GM19468 (cell line): ENCODE data around the gene ANKMY1.

Experiments used
- ATAC-seq: cut with Tn5 transposase; IDR thresholded peaks from one replicate; pipeline ENCODE4 v1.9.1; 2021; ENCODE audit warnings: mild to moderate bottlenecking, moderate library complexity, moderate number of reproducible peaks; ENCODE audit not compliant: unreplicated experiment; ENCODE audit errors: extremely low read depth

The ANKMY1 gene

GRCh38 chr2:240583774-240584173 is 26.0 kb upstream of the ANKMY1 start:
- no peak for ATAC-seq

GRCh38 chr2:240582781-240583180 is 25.0 kb upstream of the ANKMY1 start:
- no peak for ATAC-seq

DNA sequence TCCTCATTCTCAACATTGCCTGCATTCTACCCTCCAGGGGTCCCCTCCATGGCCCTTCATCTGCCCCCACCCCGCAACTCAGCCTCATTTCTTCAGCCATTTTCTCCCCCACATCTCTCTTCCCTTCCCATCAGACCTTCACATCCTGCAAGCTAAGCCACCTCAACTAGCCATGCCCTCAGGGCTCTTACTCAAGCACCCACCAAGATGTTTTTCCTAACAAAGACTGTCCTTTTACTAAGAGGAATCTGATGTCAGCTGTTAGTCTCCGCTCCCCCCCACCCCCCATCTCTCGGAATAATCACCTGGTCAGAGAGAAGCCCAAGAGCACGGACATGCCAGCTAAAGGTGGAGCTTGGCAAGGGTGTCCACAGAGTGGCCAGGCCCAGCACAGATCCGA is 24.0 kb upstream of the ANKMY1 start:
- ATAC-seq = no peak

DNA sequence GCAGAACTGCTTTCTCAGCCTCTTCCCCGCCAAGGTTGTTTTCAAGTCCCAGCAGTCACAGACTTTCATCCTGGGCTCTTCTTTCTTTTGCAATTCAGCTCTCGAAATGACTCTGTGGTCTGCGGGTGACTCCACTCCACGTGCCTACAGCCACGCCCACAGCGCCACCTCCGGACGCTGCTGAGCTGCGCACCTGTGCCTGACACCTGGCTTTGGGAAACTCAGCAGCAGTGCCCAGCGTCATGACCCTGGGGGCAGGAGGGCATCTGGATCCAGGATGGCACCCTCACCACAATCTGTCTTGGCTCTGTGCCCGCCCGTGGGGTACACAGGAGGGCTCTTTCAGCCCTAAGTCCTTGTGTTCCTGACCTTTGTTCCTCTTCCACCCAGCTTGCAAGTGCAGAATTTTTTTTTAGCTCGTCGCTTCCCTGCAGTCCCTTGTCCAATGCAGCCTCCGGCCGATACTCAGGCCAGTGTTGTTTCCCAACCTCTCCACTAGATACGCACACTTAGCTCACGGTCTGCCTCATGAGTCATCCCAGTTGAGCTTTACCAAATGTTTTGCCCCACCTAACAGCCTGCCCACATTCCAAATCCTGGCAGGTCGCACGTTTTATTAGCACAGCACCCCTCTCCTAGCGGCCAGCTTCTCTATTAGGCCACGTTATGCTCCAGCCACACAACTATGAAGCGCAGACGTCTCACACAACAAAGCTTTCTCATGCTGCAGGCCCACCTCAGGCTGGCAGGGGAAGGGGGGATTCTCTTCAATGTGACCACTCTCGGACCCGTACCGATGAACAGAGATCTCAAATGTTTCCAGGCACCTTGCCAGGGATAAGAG is 22.2 kb upstream of the ANKMY1 start:
- ATAC-seq = no peak

DNA sequence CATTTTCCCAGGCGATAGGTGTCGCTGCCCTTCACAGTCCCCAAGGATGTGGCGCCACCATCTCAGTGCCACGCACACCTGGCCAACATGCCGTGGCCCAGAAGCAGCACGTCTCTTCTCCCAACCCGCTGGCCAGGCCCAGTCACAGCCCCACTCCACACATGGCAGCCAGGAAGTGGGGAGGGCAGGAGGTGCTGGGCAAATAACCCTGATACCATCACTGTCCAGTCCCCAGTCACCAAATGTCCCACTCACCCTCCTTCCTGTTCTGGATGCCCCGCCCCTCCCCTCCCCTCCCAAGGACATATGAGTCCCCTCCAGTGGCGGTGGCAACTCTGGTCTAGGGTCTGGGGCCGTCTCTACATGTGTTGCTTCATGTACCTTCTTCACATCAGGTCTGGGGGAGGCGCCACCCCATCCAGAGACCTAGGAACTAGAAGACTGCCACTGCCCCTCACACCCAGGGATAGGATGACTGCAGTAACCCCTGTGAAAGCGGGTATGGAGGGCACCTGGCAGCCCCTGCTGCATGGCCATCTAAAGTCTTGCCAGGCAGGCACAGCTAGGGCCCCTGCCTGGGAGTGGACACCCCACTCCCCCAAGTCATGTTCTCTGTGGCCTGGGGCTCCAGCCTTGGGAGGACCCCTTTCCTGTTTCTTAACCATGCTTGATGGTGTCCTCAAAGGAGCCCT is 21.4 kb upstream of the ANKMY1 start:
- ATAC-seq = no peak

DNA sequence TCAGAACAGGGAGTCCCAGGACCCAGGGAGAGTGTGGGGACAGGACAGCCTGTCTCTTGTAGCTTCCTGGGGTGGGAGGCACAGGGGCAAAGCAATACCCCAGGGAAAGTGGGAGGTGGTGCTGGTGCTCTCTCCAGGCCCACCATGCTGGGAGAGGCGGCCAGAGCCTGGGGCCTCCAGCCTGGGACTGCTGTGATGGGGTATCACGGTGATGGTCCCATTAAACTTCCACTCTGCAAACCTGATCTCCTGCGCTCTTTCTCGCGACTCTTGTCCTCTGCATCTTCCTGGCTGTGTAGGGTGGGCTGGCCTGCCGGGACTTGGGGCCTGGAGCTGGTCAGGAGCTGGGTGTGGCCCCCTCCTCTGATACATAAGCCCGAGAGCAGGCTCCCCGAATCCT is 20.7 kb upstream of the ANKMY1 start:
- ATAC-seq = no peak

GRCh38 chr2:240578110-240578450 is 20.3 kb upstream of the ANKMY1 start:
- no peak for ATAC-seq

- ATAC-seq = no peak
Observed at GRCh38 chr2:240577281-240578109, 19.7 kb upstream of the ANKMY1 start.

DNA sequence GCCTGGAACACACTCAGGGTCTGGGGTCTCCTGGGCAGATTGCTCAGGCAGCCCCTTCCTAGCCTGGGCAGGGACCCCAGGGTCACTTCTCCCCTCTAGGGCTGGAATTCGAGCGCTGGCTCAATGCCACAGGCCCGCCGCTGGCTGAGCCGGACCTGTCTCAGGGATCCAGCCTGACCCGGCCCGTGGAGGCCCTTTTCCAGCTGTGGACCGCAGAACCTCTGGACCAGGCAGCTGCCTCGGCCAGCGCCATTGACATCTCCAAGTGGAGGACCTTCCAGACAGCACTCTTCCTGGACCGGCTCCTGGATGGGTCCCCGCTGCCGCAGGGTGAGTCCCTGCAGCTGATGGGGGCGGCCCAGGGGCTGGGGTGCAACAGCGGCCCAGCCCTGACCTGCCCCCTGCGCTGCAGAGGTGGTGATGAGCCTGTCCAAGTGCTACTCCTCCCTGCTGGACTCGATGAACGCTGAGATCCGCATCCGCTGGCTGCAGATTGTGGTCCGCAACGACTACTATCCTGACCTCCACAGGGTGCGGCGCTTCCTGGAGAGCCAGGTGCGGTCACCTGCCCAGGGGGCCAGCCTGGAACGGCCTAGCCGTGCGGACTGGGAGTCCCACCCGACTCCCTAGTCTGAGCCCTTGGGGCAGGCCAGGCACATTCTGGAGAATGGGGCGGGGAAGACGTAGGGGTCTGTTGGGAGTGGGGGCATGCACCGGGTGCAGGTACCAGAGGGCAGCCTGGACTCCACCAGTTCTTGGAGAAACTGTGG is 18.8 kb upstream of the ANKMY1 start:
- no peak for ATAC-seq

- no peak for ATAC-seq
Observed at GRCh38 chr2:240576036-240576435, 18.2 kb upstream of the ANKMY1 start.

GRCh38 chr2:240575101-240575965 is 17.5 kb upstream of the ANKMY1 start:
- no peak for ATAC-seq

DNA sequence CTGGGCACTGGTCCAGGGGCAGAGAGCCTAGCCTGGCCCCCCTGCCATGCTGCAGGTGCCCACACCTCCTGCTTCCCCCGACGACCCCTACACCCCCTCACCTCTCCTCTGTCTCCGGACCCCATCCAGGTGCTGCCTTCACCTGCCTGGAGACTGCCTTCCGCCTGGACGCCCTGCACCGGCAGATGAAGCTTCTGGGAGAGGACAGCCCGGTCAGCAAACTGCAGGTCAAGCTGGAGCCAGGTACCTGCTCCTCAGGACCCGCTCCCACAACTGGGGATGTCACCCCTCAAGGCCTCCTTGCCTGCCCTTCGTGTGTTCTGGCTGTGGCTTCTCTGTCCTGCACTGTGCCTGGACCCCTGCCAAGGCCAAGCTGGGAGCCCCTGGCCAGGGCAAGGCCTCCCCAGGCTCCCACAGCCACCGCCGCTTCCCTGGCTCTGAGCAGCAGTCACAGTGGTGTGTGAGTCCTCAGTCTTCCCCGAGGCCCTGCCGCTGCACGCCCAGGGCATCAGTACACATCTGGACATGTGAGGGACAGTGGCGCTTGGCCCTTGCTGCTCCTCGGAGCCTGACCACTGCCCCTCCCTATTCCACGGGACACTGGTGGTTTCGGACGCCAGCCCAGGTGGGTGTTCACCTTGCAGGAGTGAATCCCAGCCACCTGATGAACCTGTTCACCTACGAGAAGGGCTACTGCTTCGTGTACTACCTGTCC is 16.8 kb upstream of the ANKMY1 start:
- ATAC-seq = no peak

DNA sequence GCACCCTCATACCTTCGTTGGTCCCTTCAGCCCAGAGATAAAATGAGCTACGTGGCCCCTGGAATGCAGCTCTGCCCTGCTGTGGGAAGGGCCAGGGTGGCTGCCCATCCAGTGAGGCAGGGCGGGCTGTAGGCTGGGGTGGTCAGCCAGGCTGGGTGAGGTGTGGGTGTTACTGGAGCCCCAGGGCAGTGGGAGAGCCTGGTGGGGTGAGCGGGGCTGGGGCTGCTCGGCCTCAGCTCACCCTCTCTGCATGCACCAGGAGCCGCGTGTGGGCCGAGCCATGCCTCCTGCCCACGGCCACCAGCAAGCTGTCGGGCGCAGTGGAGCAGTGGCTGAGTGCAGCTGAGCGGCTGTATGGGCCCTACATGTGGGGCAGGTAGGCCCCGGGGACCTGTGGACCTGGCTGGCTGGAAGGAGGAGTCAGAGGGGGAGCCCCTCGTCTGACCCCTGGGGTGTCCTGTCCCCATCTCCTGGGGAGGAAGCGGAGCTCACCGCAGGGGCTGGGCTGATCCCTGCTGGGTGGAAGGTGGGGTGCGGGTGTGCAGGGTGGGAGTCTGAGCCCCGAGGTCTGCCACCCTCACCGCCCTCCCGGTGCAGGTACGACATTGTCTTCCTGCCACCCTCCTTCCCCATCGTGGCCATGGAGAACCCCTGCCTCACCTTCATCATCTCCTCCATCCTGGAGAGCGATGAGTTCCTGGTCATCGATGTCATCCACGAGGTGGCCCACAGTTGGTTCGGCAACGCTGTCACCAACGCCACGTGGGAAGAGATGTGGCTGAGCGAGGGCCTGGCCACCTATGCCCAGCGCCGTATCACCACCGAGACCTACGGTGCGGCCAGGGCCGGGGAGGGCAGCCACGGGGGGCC is 16.0 kb upstream of the ANKMY1 start:
- no peak for ATAC-seq

GRCh38 chr2:240573071-240573515 is 15.3 kb upstream of the ANKMY1 start:
- no peak for ATAC-seq

GRCh38 chr2:240572141-240573031 is 14.6 kb upstream of the ANKMY1 start:
- ATAC-seq = no peak

GRCh38 chr2:240571314-240571973 is 13.7 kb upstream of the ANKMY1 start:
- ATAC-seq = no peak
